MCF 10A (cell line): ENCODE data around the gene PPP1CC. TPM values are rescaled to one million over a fixed set of nuclear protein-coding genes. Genes with fewer than 3 reads are reported as not detected.

Experiments
- BruUV-seq: library from RNA; stranded (reverse); fragments of 400-500 nt; replicated peaks from 2 replicates; lab custom pipeline; 2021; lab: Mats Ljungman, UMichigan
- CTCF ChIA-PET: fragments of 300-600 bp; sonication (Branson Sonifier 250); formaldehyde crosslinking; extraction: SDS; loops from one replicate; lab custom pipeline; 2021; ENCODE audit warnings: antibody characterized with exemption, inconsistent platforms; lab: Yijun Ruan, JAX
- POLR2A ChIA-PET: fragments of 300-600, 350-650 bp; sonication (Branson Sonifier 250); formaldehyde crosslinking; extraction: SDS; loops from one replicate; lab custom pipeline; 2020; ENCODE audit warnings: antibody characterized with exemption, inconsistent platforms; lab: Yijun Ruan, JAX
- DNase-seq: peaks from one replicate; pipeline ENCODE4 v3.0.0-alpha.2; 2018; ENCODE audit not compliant: unreplicated experiment
- H3K27ac Mint-ChIP-seq: one replicate; pipeline ENCODE4 v1.8.0; 2022; ENCODE audit warnings: mild to moderate bottlenecking, low read depth, mixed read lengths; ENCODE audit not compliant: unreplicated experiment
- H3K27me3 Mint-ChIP-seq: one replicate; pipeline ENCODE4 v1.8.0; 2022; ENCODE audit warnings: mixed read lengths; ENCODE audit not compliant: insufficient read depth, unreplicated experiment
- H3K36me3 Mint-ChIP-seq: one replicate; pipeline ENCODE4 v1.8.0; 2022; ENCODE audit warnings: mild to moderate bottlenecking, moderate library complexity, mixed read lengths; ENCODE audit not compliant: insufficient read depth, unreplicated experiment
- H3K4me1 Mint-ChIP-seq: one replicate; pipeline ENCODE4 v1.8.0; 2022; ENCODE audit warnings: mixed read lengths; ENCODE audit not compliant: insufficient read depth, unreplicated experiment
- H3K4me3 Mint-ChIP-seq: one replicate; pipeline ENCODE4 v1.8.0; 2022; ENCODE audit warnings: mild to moderate bottlenecking, moderate library complexity, mixed read lengths; ENCODE audit not compliant: unreplicated experiment
- H3K9me3 Mint-ChIP-seq: one replicate; pipeline ENCODE4 v1.8.0; 2022; ENCODE audit warnings: mixed read lengths; ENCODE audit not compliant: unreplicated experiment
- intact Hi-C: fragments of 100-400 bp; cut with micrococcal nuclease; formaldehyde crosslinking; loops from 2 replicates; pipeline ENCODE4 v1.14.1; 2022
- total RNA-seq: library from RNA; stranded (reverse); gene quantifications from 2 replicates; pipeline ENCODE4 v1.2.3, GENCODE V29; 2022
- TF ChIP-seq, protein P1 (sequence below): fragments of 200-600 bp; IDR thresholded peaks from one replicate; pipeline ENCODE4 v1.8.0; 2022; ENCODE audit warnings: antibody characterized with exemption, mild to moderate bottlenecking; ENCODE audit not compliant: unreplicated experiment

The PPP1CC gene
- total RNA-seq, 1 experiment from 2014 or later: 94.6 TPM

DNA sequence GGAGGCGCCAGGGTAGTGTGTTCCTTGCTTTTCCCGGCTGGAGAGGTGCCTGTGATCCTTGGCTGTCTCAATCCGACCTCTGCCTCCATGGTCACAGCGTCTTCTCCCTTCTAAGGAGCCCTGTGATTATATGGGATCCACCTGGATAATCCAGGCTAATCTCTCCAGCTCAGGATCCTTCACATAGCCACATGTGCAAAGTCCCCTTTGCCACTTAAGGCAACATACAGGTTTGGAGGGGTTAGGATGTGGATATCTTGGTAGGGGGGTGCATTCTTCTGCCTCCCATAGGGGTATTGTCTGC, 52.6 kb downstream of the PPP1CC start:
- H3K9me3 Mint-ChIP-seq: no peaks in the 10 kb centered on the region
- CTCF ChIA-PET: no interaction called here
- intact Hi-C loops: loop anchor here (10.0 kb wide), 1 partner anchor 235 kb away; the partner anchor contains the start of gene ARPC3

DNA sequence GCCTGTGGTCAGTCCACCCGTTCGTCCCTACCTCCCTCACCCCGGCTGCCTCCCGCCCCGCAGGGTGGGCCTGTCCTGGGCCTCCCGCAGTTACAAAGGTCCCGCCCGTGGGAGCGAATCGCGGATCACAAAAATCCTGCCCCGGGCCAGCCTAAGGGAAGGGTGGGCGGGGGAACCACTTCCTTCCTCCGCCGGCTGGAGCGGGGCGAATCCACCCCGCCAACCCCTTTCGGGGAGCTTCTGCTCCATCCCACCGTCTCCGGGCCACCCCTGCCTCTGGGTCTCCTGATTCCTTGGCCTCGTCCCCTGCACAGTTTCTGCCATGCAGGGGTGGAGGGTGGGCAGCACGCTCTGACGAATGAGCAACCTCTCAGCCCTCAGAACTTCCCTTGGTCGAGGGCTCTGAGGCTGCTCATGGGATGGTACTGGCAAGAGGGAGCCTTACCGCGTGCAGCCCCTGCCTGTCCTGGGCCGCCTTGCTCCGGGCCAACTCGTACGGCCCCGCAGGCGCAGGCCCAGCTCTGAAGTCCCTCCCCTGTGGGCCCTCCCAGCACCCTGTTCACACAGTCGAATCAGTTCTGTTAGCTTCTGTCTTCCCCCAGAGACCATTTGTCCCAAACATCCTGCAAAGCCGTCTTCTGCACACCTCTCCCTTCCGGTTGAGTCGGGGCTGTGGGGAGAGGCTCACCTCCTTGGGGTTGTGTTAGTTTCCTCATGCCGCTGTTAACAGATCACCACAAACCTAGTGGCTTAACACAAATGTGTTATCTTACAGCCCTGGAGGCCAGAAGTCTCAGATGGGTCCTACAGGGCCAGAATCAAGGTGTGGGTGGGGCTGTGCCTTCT, 53.2 kb downstream of the PPP1CC start:
- no TSS peak for BruUV-seq
- no peak overlapping the region for H3K27ac Mint-ChIP-seq
- intact Hi-C loops: loop anchor here (10.0 kb wide), 1 partner anchor 235 kb away; the partner anchor contains the start of gene ARPC3

More for the DNA sequence above, 52.6 kb downstream of the PPP1CC start:
- no peaks in the 10 kb centered on the region for H3K4me1 Mint-ChIP-seq
- H3K36me3 Mint-ChIP-seq: no peaks in the 10 kb centered on the region
- TF ChIP-seq, protein P1, sequence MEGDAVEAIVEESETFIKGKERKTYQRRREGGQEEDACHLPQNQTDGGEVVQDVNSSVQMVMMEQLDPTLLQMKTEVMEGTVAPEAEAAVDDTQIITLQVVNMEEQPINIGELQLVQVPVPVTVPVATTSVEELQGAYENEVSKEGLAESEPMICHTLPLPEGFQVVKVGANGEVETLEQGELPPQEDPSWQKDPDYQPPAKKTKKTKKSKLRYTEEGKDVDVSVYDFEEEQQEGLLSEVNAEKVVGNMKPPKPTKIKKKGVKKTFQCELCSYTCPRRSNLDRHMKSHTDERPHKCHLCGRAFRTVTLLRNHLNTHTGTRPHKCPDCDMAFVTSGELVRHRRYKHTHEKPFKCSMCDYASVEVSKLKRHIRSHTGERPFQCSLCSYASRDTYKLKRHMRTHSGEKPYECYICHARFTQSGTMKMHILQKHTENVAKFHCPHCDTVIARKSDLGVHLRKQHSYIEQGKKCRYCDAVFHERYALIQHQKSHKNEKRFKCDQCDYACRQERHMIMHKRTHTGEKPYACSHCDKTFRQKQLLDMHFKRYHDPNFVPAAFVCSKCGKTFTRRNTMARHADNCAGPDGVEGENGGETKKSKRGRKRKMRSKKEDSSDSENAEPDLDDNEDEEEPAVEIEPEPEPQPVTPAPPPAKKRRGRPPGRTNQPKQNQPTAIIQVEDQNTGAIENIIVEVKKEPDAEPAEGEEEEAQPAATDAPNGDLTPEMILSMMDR: no peak
- POLR2A ChIA-PET: interaction anchor here (1.0 kb wide), 1 partner anchor 15 kb away, joined by 4 read pairs; no protein-coding TSS in a partner anchor
- no peak overlapping the region for H3K27ac Mint-ChIP-seq
- no peak for DNase-seq
- peaks cover 47% of the 10 kb centered on the region for H3K27me3 Mint-ChIP-seq
- BruUV-seq: no TSS peak
- H3K4me3 Mint-ChIP-seq: no peak overlapping the region

DNA sequence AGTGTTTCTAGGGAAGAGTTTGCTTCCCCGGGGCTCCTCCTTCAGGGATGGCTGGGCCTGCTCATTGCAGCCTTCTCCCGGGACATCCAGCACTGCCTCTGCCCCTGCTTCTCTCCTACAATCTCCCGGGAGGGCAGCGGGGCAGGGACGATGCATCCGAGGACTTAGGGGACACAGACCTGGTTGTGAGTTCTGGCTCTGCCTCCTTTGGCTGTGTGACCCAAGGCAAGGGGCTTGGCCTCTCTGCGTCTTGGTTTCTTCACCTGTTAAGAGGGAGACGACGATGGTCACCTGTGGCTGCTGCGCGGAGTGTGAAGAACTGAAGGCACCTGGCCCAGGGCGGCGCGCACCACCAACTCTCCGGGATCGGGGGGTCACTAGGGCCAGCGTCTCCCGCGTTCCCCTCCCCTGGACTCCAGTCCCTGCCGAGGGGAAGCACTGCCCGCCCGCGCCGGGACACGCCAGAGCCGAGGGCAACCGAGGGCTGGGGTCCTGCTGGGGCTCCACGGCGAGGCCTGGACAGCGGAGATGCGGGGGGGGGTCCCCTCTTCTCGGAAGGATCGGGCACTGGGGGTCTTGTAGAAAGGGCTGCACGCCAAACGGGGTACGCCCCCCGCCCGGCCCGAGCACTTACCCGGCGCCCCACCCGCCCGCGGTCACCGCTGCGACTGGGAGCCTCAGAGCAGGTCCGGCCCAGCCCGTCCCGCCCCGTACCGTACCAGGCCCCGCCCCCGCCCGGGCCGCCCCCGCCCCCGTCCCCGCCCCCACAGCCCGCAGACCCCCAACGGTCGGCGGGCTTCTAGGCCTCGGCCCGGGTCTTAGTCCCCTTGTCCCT, 54.0 kb downstream of the PPP1CC start, which contains the start of gene HVCN1:
Gene HVCN1, minus strand, starts transcription at position 670 of the 835 bp plus-strand sequence. CDS start 5,870 bp downstream, outside the sequence.
- intact Hi-C loops: no loop called here
- peaks cover 62% of the 10 kb centered on the region for H3K27me3 Mint-ChIP-seq
- peak within 1 kb of the TSS; percentile 33 for H3K4me3 Mint-ChIP-seq
- no peak for DNase-seq
- no TSS peak for BruUV-seq
- CTCF ChIA-PET: no interaction called here
- H3K36me3 Mint-ChIP-seq: no peaks in the 10 kb centered on the region
- POLR2A ChIA-PET: no interaction called here
- no peak within 1 kb of the TSS for H3K27ac Mint-ChIP-seq
- H3K9me3 Mint-ChIP-seq: peaks cover 6% of the 10 kb centered on the region
- H3K4me1 Mint-ChIP-seq: no peaks in the 10 kb centered on the region
- TF ChIP-seq, protein P1: no peak

More for the DNA sequence above, 53.2 kb downstream of the PPP1CC start:
- DNase-seq: no peak
- TF ChIP-seq, protein P1: no peak
- Mint-ChIP-seq H3K27me3 (peaks cover 53% of the 10 kb centered on the region), H3K9me3 (no peaks in the 10 kb centered on the region), H3K36me3 (no peaks in the 10 kb centered on the region), H3K4me1 (no peaks in the 10 kb centered on the region), H3K4me3 (peak overlapping the region; percentile 33)
- ChIA-PET POLR2A (interaction anchor here (1.0 kb wide), 1 partner anchor 15 kb away, joined by 4 read pairs; no protein-coding TSS in a partner anchor), CTCF (no interaction called here)
